ENCODE data around the gene DCAF4. TPM values are rescaled to one million over a fixed set of nuclear protein-coding genes. Genes with fewer than 3 reads are reported as not detected.

DCAF4 gene
- total RNA-seq, 1 donor from 2014 or later = 6.9 TPM

GRCh38 chr14:72943876-72944430 is 17.7 kb downstream of the DCAF4 start:
- intact Hi-C loops (cut with micrococcal nuclease) = no loop called here
- H3K36me3 ChIP-seq = peaks cover 52% of the 10 kb centered on the region
- no peak for DNase-seq
- no peaks in the 10 kb centered on the region for H3K27me3 ChIP-seq (ENCODE audit: low read depth)
- TF ChIP-seq, protein P1, sequence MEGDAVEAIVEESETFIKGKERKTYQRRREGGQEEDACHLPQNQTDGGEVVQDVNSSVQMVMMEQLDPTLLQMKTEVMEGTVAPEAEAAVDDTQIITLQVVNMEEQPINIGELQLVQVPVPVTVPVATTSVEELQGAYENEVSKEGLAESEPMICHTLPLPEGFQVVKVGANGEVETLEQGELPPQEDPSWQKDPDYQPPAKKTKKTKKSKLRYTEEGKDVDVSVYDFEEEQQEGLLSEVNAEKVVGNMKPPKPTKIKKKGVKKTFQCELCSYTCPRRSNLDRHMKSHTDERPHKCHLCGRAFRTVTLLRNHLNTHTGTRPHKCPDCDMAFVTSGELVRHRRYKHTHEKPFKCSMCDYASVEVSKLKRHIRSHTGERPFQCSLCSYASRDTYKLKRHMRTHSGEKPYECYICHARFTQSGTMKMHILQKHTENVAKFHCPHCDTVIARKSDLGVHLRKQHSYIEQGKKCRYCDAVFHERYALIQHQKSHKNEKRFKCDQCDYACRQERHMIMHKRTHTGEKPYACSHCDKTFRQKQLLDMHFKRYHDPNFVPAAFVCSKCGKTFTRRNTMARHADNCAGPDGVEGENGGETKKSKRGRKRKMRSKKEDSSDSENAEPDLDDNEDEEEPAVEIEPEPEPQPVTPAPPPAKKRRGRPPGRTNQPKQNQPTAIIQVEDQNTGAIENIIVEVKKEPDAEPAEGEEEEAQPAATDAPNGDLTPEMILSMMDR (IDR thresholded peaks at IDR 0.05; ENCODE audit: borderline replicate concordance) = no peak
- no peak overlapping the region for H3K27ac ChIP-seq (replicated peaks)
- no peak overlapping the region for H3K4me3 ChIP-seq
- H3K4me1 ChIP-seq = no peaks in the 10 kb centered on the region
- H3K9me3 ChIP-seq (replicated peaks) = no peaks in the 10 kb centered on the region

- DNase-seq = no peak
- H3K27me3 ChIP-seq (ENCODE audit: low read depth) = no peaks in the 10 kb centered on the region
- intact Hi-C loops (cut with micrococcal nuclease) = no loop called here
- TF ChIP-seq, protein P1 (IDR thresholded peaks at IDR 0.05; ENCODE audit: borderline replicate concordance) = no peak
- no peaks in the 10 kb centered on the region for H3K4me1 ChIP-seq
- H3K9me3 ChIP-seq (replicated peaks) = no peaks in the 10 kb centered on the region
- H3K4me3 ChIP-seq = no peak overlapping the region
- H3K27ac ChIP-seq (replicated peaks) = no peak overlapping the region
- H3K36me3 ChIP-seq = peaks cover 41% of the 10 kb centered on the region
Measured at GRCh38 chr14:72945356-72946027, 19.2 kb downstream of the DCAF4 start.

DNA sequence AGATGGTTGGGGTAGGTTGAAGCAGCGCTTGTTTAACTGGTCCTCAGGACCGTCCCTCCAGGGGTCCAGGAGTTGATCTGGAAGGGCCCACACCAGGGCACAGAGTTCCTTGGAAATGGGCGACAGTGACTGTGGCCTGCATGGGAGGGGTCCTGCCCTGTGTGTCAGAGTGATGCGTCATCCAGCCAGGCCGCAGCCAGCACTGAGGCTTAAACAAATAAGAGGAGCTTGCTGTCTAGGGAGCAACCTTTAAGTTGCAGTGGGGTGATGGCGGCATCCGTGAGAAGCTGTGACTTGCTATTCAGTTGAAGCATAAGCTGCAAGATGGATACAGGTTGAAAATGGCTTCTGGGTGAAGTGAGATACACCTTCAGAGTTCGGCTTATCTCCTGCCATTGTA is 20.2 kb downstream of the DCAF4 start:
- intact Hi-C loops (cut with micrococcal nuclease) = no loop called here
- DNase-seq = no peak

DNA sequence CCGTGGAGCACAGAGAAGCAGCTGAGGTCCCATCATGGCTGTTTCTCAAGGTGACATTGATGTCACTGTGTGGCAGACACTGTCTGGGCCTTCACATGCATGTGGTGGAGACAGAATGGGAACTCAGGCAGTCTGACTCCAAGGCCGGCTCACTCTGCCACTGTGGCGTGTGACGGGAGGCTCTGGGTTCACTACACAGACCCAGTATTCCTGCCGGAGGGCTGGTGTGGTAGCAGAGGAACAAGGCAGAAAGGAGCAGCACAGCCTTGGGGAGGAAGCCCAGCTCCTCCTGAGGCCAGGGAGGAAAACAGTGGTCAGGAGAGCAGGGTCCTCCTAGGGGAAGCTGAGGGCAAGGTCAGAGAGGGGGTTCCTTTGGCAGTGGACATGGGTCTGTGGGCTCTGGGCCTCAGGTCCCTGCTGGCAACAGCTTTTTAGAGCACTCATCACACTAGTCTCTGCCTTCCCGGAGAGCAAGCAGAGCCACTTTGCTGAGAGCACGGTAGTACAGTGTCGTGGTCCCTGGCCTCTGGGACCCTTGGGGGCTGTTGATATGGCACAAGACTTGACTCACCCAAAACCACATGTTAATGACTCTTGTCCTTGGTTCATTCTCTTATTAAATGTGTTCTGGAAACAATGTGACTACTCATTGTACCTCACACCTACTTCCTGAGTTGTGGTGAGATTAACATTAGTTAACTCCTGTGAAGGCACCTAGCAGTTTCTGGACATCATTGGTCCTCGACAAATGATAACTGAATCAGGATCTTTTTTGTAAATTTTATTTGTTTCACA is 21.3 kb downstream of the DCAF4 start:
- Histone ChIP-seq H3K36me3 (peaks cover 31% of the 10 kb centered on the region), H3K9me3 (replicated peaks) (no peaks in the 10 kb centered on the region), H3K4me3 (no peak overlapping the region), H3K27ac (replicated peaks) (no peak overlapping the region), H3K27me3 (ENCODE audit: low read depth) (no peaks in the 10 kb centered on the region), H3K4me1 (no peaks in the 10 kb centered on the region)
- intact Hi-C loops (cut with micrococcal nuclease) = no loop called here
- TF ChIP-seq, protein P1 (IDR thresholded peaks at IDR 0.05; ENCODE audit: borderline replicate concordance) = no peak
- no peak for DNase-seq

More for the DNA sequence above, 20.2 kb downstream of the DCAF4 start:
- Histone ChIP-seq H3K27ac (replicated peaks) (no peak overlapping the region), H3K4me3 (no peak overlapping the region), H3K27me3 (ENCODE audit: low read depth) (no peaks in the 10 kb centered on the region), H3K4me1 (no peaks in the 10 kb centered on the region), H3K9me3 (replicated peaks) (no peaks in the 10 kb centered on the region), H3K36me3 (peaks cover 36% of the 10 kb centered on the region)
- TF ChIP-seq, protein P1 (IDR thresholded peaks at IDR 0.05; ENCODE audit: borderline replicate concordance) = no peak

DNA sequence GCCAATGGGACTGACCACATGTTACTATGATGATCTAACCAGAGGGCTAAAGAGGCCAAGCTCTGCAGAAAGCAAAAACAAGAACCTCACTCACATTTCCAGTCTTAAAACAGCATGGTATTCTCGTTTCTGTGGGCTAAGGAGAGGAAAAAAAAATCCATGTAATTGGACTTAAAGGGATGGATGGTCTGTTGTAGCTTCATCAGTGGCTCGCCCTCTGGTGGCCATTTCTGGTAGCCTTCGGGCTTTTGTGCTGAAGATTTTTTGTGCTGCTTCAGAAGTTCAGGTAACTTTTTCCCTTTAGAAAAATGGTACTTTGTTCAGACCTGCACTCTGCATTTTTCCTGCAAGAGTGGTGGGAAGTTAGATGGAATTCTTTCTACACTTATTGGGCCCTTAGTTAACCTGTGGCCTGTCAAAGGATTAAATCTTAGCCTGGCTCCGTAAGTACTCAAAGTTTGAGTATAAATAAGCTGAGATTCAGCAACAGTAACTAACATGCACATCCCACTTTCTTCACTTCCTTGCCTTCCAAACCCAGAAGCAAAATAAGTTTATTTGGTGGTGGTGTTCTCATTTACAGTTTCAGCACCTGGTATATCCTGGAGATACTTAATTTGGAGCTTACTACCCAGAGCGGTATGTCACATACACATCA is 22.3 kb downstream of the DCAF4 start:
- Histone ChIP-seq H3K9me3 (replicated peaks) (no peaks in the 10 kb centered on the region), H3K27ac (replicated peaks) (no peak overlapping the region), H3K36me3 (peaks cover 20% of the 10 kb centered on the region), H3K27me3 (ENCODE audit: low read depth) (no peaks in the 10 kb centered on the region), H3K4me3 (no peak overlapping the region), H3K4me1 (no peaks in the 10 kb centered on the region)
- peak; percentile 59 for DNase-seq
- TF ChIP-seq, protein P1 (IDR thresholded peaks at IDR 0.05; ENCODE audit: borderline replicate concordance) = peak; percentile 93
- intact Hi-C loops (cut with micrococcal nuclease) = no loop called here
